Left kidney (tissue), 2 donors: ENCODE data around the gene PIAS4. TPM values are rescaled to one million over a fixed set of nuclear protein-coding genes. Genes with fewer than 3 reads are reported as not detected.

Source experiments
- DNase-seq: peaks from one replicate; pipeline ENCODE4 v3.0.0-alpha.2; 2013
- polyA plus RNA-seq: library from polyadenylated mRNA; unstranded; fragments of 120-200 nt; gene quantifications from one replicate; pipeline ENCODE4 v1.2.1, GENCODE V29; 2013; ENCODE audit not compliant: insufficient read length

PIAS4 gene
- polyA plus RNA-seq, 1 donor = 32.6 TPM

DNA sequence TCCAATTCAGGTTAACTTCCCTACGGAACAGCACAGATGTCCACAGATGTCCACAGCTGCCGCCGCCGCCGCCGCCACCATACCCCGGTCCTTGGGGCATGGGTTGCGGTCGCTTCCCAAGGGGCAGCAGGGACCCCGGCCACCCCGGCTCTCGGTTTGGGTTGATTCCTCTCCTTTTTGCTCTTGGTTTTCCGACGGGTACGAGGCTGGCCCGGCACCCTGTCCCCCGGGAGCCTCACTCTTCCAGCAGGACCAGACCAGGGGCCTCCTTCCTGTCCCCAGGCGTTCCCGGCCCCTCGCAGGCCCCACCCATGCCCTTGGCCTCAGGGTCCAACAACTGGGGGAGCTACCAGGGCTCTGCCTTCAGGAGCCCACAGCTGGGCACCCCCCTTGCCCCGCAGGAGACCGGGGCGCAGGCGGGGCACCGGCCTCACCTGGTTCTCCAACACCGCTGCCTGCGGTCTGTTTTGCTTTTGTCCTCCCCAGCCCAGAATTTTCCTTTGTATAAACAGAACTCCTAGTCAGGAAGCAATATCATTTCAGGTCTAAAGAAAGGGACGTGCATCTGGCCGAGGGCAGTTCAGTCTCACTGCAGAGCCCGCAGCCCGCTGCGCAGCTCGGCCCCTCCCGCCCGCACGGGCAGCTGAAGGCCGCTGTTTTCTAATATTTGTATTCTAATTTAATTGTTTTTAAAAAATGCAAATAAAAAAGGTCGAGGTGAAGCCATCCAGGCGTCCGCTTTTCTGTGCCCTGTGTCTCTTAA is 31.3 kb downstream of the PIAS4 start:
- no peak for DNase-seq

GRCh38 chr19:4042064-4042730 is 34.7 kb downstream of the PIAS4 start:
- DNase-seq = no peak

DNA sequence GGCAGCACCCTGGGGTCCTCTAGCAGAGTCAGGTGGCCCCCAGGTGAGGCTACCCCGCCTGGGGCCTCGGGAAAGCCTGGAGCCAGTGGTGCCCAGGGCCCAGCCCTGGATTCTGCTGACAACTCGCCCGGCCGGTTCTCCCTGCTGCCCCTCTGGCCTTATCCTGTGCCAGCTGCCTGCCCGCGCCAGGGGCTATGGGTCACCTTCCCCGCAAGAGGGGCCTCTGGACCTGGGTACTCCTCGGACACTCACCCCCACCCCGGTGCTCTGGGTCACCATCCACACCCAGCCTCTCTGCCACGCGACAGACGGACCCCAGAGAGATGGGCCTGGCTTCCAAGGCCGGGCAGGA is 35.2 kb downstream of the PIAS4 start:
- DNase-seq = no peak

- no peak for DNase-seq
These were observed 35.9 kb downstream of the PIAS4 start for GRCh38 chr19:4043401-4043800.

DNA sequence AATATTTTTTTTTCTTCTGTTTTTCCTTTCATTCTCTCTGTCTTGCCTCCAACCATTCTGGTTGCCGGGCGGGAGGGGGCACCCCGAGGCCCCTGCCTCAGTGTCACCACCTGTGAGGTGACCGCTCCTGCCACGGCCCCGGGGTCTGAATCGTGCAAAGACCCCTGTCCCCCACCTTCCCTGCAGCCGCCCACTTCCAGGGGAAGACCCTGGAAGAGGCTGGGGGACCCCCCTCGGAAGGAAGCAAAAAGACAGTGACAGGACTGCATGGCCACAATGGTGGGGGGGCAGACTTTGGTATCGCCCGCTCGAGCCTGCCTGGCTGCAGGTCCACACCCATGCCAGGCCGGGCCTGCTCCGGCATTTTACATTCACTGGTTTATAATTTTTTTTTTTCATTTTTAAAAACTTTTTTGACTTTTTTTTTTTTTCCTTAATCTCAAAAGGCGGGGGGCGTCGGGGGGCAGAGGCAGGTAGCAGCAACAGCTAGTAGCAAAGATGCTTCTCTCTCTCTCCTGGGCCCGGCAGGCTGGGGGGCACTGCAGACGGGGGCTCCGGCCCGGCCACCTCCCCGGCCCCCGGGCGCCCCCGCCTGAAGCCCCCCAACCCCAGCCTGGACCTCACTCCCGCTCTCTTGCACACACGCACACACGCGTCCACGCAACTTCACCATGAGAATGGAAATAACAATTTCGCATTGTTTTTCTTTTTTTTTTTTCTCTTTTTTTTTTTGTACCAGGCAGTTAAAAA is 36.6 kb downstream of the PIAS4 start:
- DNase-seq = no peak

GRCh38 chr19:4044990-4045465 is 37.5 kb downstream of the PIAS4 start:
- no peak for DNase-seq

DNA sequence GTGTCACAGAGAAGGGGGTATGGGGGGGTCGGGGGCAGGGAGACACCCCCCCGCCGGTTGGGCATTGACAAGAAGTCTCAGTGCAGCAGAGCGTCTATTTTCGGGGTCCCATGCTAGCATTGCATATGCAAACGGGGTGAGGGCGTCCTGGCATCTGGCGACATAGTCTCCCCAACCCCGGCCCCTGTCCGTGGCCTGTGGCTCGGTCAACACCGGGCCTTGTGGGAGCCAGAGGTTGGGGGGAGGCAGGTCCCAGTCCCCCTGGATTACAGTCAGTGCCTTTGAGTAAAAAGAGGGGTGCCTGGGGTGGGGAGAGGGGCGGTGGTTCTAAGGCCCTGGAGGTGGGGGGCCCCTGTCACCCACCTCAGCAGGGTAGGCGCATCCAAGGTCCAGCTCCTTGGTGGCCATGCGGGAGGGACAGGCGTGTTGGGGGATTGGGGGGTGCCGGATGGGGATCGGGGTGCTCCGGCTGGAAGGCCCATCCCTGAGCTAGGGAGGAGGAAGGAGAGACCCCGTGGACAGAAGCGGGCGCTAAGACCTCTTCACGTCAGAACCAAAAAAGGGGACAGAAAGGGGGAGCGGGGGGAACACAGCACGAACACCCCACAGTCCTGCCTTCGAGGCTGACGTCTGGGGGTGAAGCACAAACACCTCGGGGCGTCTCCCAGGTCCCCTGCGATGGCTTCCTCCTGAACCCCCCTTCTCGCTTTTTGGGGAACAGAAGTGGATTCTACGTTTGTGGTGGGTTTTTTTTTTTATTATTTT is 38.2 kb downstream of the PIAS4 start:
- no peak for DNase-seq

GRCh38 chr19:4046362-4046691 is 38.8 kb downstream of the PIAS4 start:
- DNase-seq = no peak

GRCh38 chr19:4046946-4047683 is 39.6 kb downstream of the PIAS4 start:
- DNase-seq = no peak

GRCh38 chr19:4049432-4049831 is 41.9 kb downstream of the PIAS4 start:
- DNase-seq = no peak

GRCh38 chr19:4051175-4052101 is 43.9 kb downstream of the PIAS4 start:
- DNase-seq = no peak

- DNase-seq = no peak
These were observed 44.8 kb downstream of the PIAS4 start for GRCh38 chr19:4052114-4052992.

- no peak for DNase-seq
These were observed 45.5 kb downstream of the PIAS4 start for GRCh38 chr19:4052993-4053422.

GRCh38 chr19:4053423-4054324 is 46.1 kb downstream of the PIAS4 start:
- DNase-seq = no peak

- DNase-seq = no peak
These were observed 47.1 kb downstream of the PIAS4 start for GRCh38 chr19:4054441-4055208.

- no peak for DNase-seq
These were observed 47.6 kb downstream of the PIAS4 start for GRCh38 chr19:4055209-4055552.

- no peak for DNase-seq
These were observed 50.6 kb downstream of the PIAS4 start for GRCh38 chr19:4057931-4058692.
